ENCODE results near the gene TGFBRAP1. TPM values are rescaled to one million over a fixed set of nuclear protein-coding genes. Genes with fewer than 3 reads are reported as not detected.

Gene TGFBRAP1
- total and polyA plus RNA-seq, 9 of the 15 experiments (the other 6 are each of a cell fraction or from before 2014, with no cell fraction given), result 3.7 to 18.0 (median 11.0) TPM

GRCh38 chr2:105373344-105373781 lies 43.8 kb upstream of the TGFBRAP1 start:
- CTCF ChIA-PET (ENCODE audit: low intra/inter-chr PET ratio), result no interaction called here
- WGBS (ENCODE audit: insufficient coverage, low coverage, missing lambda C conversion rate), result 79% methylated on average over 9 of the region's 9 CpGs
- DNase-seq (ENCODE audit: extremely low read depth in 1 of 4, low spot score in 3 of 4) (no peak), ATAC-seq (no peak), FAIRE-seq (no peak)
- Histone ChIP-seq H3K79me2 (ENCODE audit: control insufficient read depth, insufficient read depth, low read length) (no peaks in the 10 kb centered on the region), H3K27me3 (ENCODE audit: control insufficient read depth in 2 of 2, insufficient read depth in 2 of 2, low read length in 2 of 2) (no peaks in the 10 kb centered on the region), H4K20me1 (replicated peaks; ENCODE audit: control insufficient read depth, insufficient read depth, low read length) (no peaks in the 10 kb centered on the region), H2AFZ (ENCODE audit: low read depth, low read length) (no peak overlapping the region), H3K9me1 (ENCODE audit: control insufficient read depth, insufficient read depth, low read length) (no peaks in the 10 kb centered on the region), H3K27ac (ENCODE audit: extremely low read depth, low read depth, low read length) (no peak overlapping the region), H3K36me3 (ENCODE audit: control insufficient read depth, insufficient read depth, low read length) (peaks cover 54% of the 10 kb centered on the region; the same call in 2 of the 3 replicates), H3K4me3 (no peak overlapping the region), H3K4me1 (replicated peaks in 1 of 2; ENCODE audit: control insufficient read depth in 2 of 2, insufficient read depth in 2 of 2, low read length in 2 of 2) (peaks cover 0 to 4% of the 10 kb centered on the region in 2 experiments; a peak in 2 of 5 replicates), H3K9ac (ENCODE audit: insufficient read depth in 1 of 2, low read depth in 2 of 2, low read length in 2 of 2) (peak overlapping the region in 1 of 2 experiments; percentile 55; a peak in 1 of 4 replicates), H3K4me2 (ENCODE audit: insufficient read depth, low read length) (no peak overlapping the region), H3K9me3 (replicated peaks; ENCODE audit: control insufficient read depth, insufficient read depth, low read depth, low read length) (no peaks in the 10 kb centered on the region)
- in situ Hi-C loops (cut with MboI), result loop anchor here (5.0 kb wide), 1 partner anchor 149 kb away; no protein-coding TSS in a partner anchor
- intact Hi-C loops (cut with micrococcal nuclease), result loop anchor here (5.0 kb wide), 1 partner anchor 79 kb away; no protein-coding TSS in a partner anchor
- POLR2A ChIA-PET, result interaction anchor here (2.1 kb wide), 1 partner anchor 11 kb away, joined by 4 read pairs; no protein-coding TSS in a partner anchor
- no TSS peak for BruUV-seq (replicated peaks)
- TF ChIP-seq POLR2G (IDR thresholded peaks at IDR 0.05; ENCODE audit: low read depth, low read length), result no peak
- TF ChIP-seq CBFA2T2 (conservative IDR thresholded peaks at IDR 0.05), result no peak
- TF ChIP-seq ZNF586 (CRISPR knock-in tag; conservative IDR thresholded peaks at IDR 0.05), result no peak
- no peak for TF ChIP-seq STAT5A (IDR thresholded peaks at IDR 0.05; ENCODE audit: borderline replicate concordance, low read length)
- TF ChIP-seq RNF2 (IDR thresholded peaks at IDR 0.05), result no peak
- TF ChIP-seq, protein P1, sequence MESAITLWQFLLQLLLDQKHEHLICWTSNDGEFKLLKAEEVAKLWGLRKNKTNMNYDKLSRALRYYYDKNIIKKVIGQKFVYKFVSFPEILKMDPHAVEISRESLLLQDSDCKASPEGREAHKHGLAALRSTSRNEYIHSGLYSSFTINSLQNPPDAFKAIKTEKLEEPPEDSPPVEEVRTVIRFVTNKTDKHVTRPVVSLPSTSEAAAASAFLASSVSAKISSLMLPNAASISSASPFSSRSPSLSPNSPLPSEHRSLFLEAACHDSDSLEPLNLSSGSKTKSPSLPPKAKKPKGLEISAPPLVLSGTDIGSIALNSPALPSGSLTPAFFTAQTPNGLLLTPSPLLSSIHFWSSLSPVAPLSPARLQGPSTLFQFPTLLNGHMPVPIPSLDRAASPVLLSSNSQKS (CRISPR knock-in tag; IDR thresholded peaks at IDR 0.05), result no peak
- no peak for TF ChIP-seq ZNF253 (CRISPR knock-in tag; conservative IDR thresholded peaks at IDR 0.05)
- TF ChIP-seq KAT7 (CRISPR knock-in tag; IDR thresholded peaks at IDR 0.05; ENCODE audit: borderline replicate concordance), result no peak
- TF ChIP-seq ZNF77 (CRISPR knock-in tag; IDR thresholded peaks at IDR 0.05), result no peak
